H1 (cell line): Measurements from ENCODE around the gene UTS2R. TPM values are rescaled to one million over a fixed set of nuclear protein-coding genes. Genes with fewer than 3 reads are reported as not detected.
A peak's percentile ranks its signal among the peaks of the same experiment; 100 is the strongest.

Experiments used
- CTCF ChIA-PET: fragments of 300-600 bp; sonication (Branson Sonifier 250); formaldehyde crosslinking; loops from one replicate; lab custom pipeline; 2021; ENCODE audit not compliant: partially characterized antibody; lab: Charles Lee
- POLR2A ChIA-PET: fragments of 300-600 bp; sonication (Branson Sonifier 250); formaldehyde crosslinking; loops from one replicate; lab custom pipeline; 2021; ENCODE audit warnings: inconsistent platforms; ENCODE audit not compliant: partially characterized antibody; lab: Charles Lee
- DNase-seq, 2 experiments: peaks; one replicate each; pipeline versions ENCODE4 v3.0.0 to v3.0.0-alpha.2; 2010 to 2022; ENCODE audit warnings: low spot score in 2 of 2, low read depth in 1 of 2, mixed read lengths in 1 of 2
- FAIRE-seq: peaks from 2 replicates; lab custom pipeline; 2011; peaks lifted over from hg19 to GRCh38; lab: Jason Lieb, UNC
- H2AFZ ChIP-seq: 2 replicates; pipeline ENCODE4 v1.8.1; 2012; ENCODE audit warnings: low read length, inconsistent platforms
- H2AK5ac ChIP-seq: 2 replicates; pipeline ENCODE4 v1.6.1; 2013; ENCODE audit warnings: low read depth, low read length
- H2BK120ac ChIP-seq: replicated peaks from 2 replicates; pipeline ENCODE3; 2013; ENCODE audit warnings: low read depth, low read length, inconsistent platforms
- H2BK12ac ChIP-seq: 2 replicates; pipeline ENCODE4 v1.6.1; 2013; ENCODE audit warnings: low read depth, low read length
- H2BK15ac ChIP-seq: 2 replicates; pipeline ENCODE4 v1.6.1; 2013; ENCODE audit warnings: low read length
- H2BK20ac ChIP-seq: 2 replicates; pipeline ENCODE4 v1.6.1; 2013; ENCODE audit warnings: low read length
- H2BK5ac ChIP-seq: 2 replicates; pipeline ENCODE4 v1.6.1; 2013; ENCODE audit warnings: low read depth, low read length
- H3K14ac ChIP-seq: 2 replicates; pipeline ENCODE4 v1.6.1; 2013; ENCODE audit warnings: inconsistent platforms; ENCODE audit not compliant: insufficient read length
- H3K18ac ChIP-seq: 2 replicates; pipeline ENCODE4 v1.6.1; 2013; ENCODE audit warnings: low read length; ENCODE audit errors: extremely low read depth
- H3K23ac ChIP-seq: 2 replicates; pipeline ENCODE4 v1.6.1; 2013; ENCODE audit warnings: inconsistent platforms; ENCODE audit not compliant: insufficient read length
- H3K23me2 ChIP-seq: 2 replicates; pipeline ENCODE4 v1.6.1; 2013; ENCODE audit warnings: low read depth, low read length
- H3K27ac ChIP-seq: 2 replicates; pipeline ENCODE4 v1.6.1; 2011; ENCODE audit warnings: low read depth, low read length, inconsistent platforms
- H3K27me3 ChIP-seq, 4 experiments: replicated peaks in 1 of 4; 1 replicate in 1 of 4; 2 replicates in 3 of 4; pipeline versions ENCODE4 v1.6.1 to v1.8.1; 2011 to 2013; ENCODE audit warnings: low read length in 3 of 4, mild to moderate bottlenecking in 3 of 4, inconsistent platforms in 2 of 4, mixed read lengths in 2 of 4, moderate library complexity in 1 of 4; ENCODE audit not compliant: control insufficient read depth in 3 of 4, insufficient read depth in 3 of 4; ENCODE audit errors: extremely low read depth in 1 of 4
- H3K36me3 ChIP-seq, 4 experiments: 2 replicates each; pipeline versions ENCODE4 v1.6.1 to v1.8.1; 2011 to 2013; ENCODE audit warnings: mild to moderate bottlenecking in 4 of 4, low read length in 3 of 4, moderate library complexity in 2 of 4, control low read depth in 1 of 4, inconsistent platforms in 1 of 4; ENCODE audit not compliant: insufficient read depth in 4 of 4, control insufficient read depth in 2 of 4
- H3K4ac ChIP-seq: replicated peaks from 2 replicates; pipeline ENCODE3; 2013; ENCODE audit warnings: low read length, low read depth, mixed read lengths, inconsistent platforms; ENCODE audit not compliant: insufficient read length
- H3K4me1 ChIP-seq, 4 experiments: replicated peaks in 1 of 4; 1 replicate in 1 of 4; 2 replicates in 3 of 4; pipeline versions ENCODE4 v1.6.1 to v1.8.1; 2011 to 2013; ENCODE audit warnings: low read length in 3 of 4, inconsistent platforms in 2 of 4, mixed read lengths in 1 of 4; ENCODE audit not compliant: insufficient read depth in 4 of 4, control insufficient read depth in 3 of 4
- H3K4me2 ChIP-seq, 2 experiments: 2 replicates each; pipeline versions ENCODE4 v1.6.1 to v1.8.1; 2011 to 2013; ENCODE audit warnings: low read depth in 2 of 2, low read length in 2 of 2, control low read depth in 1 of 2, inconsistent platforms in 1 of 2, mild to moderate bottlenecking in 1 of 2; ENCODE audit not compliant: insufficient read depth in 1 of 2
- H3K4me3 ChIP-seq, 4 experiments: fragments of 200-600, 300-600 bp in 1 of 4; sonication (generic), shearing (Covaris generic), sonication (Bioruptor Twin) in 1 of 4; 2 replicates each; pipeline versions ENCODE4 v1.5.1 to v1.8.1; 2011 to 2016; ENCODE audit warnings: low read length in 4 of 4, low read depth in 3 of 4, control low read depth in 2 of 4, inconsistent platforms in 2 of 4, mild to moderate bottlenecking in 2 of 4, mixed read lengths in 1 of 4, moderate library complexity in 1 of 4; ENCODE audit not compliant: insufficient read depth in 2 of 4; ENCODE audit errors: extremely low read depth in 1 of 4
- H3K56ac ChIP-seq: replicated peaks from 2 replicates; pipeline ENCODE3; 2013; ENCODE audit warnings: low read depth, mild to moderate bottlenecking, mixed read lengths, low read length, inconsistent platforms; ENCODE audit not compliant: insufficient read length
- H3K79me1 ChIP-seq: 2 replicates; pipeline ENCODE4 v1.6.1; 2013; ENCODE audit warnings: low read depth, low read length, control low read depth
- H3K79me2 ChIP-seq, 2 experiments: 2 replicates each; pipeline versions ENCODE4 v1.6.1 to v1.8.1; 2012 to 2013; ENCODE audit warnings: low read length in 2 of 2, mild to moderate bottlenecking in 2 of 2, inconsistent platforms in 1 of 2; ENCODE audit not compliant: insufficient read depth in 2 of 2, control insufficient read depth in 1 of 2
- H3K9ac ChIP-seq, 4 experiments: replicated peaks in 1 of 4; 1 replicate in 1 of 4; 2 replicates in 3 of 4; pipeline versions ENCODE4 v1.6.1 to v1.8.1; 2011 to 2013; ENCODE audit warnings: low read depth in 3 of 4, low read length in 3 of 4, control low read depth in 2 of 4, mild to moderate bottlenecking in 2 of 4, moderate library complexity in 2 of 4, inconsistent platforms in 1 of 4; ENCODE audit errors: extremely low read depth in 1 of 4
- H3K9me3 ChIP-seq, 2 experiments: 2 replicates each; pipeline versions ENCODE4 v1.6.1 to v1.8.1; 2012 to 2013; ENCODE audit warnings: mild to moderate bottlenecking in 2 of 2, moderate library complexity in 2 of 2, control low read depth in 1 of 2, inconsistent platforms in 1 of 2, low read depth in 1 of 2, low read length in 1 of 2, mixed read lengths in 1 of 2; ENCODE audit not compliant: insufficient read depth in 2 of 2
- H4K20me1 ChIP-seq, 2 experiments: replicated peaks in 1 of 2; 2 replicates each; pipeline versions ENCODE3 to v1.8.1; 2011 to 2013; ENCODE audit warnings: inconsistent platforms in 2 of 2, low read length in 2 of 2, mild to moderate bottlenecking in 1 of 2; ENCODE audit not compliant: insufficient read depth in 2 of 2, control insufficient read depth in 1 of 2
- H4K5ac ChIP-seq: 2 replicates; pipeline ENCODE4 v1.6.1; 2013; ENCODE audit warnings: low read length, low read depth, mixed read lengths, inconsistent platforms; ENCODE audit not compliant: insufficient read length
- H4K8ac ChIP-seq: 2 replicates; pipeline ENCODE4 v1.8.0; 2013; ENCODE audit warnings: mild to moderate bottlenecking, moderate library complexity, low read length, inconsistent platforms; ENCODE audit not compliant: insufficient read depth; ENCODE audit errors: extremely low read depth
- H4K91ac ChIP-seq: replicated peaks from 2 replicates; pipeline ENCODE3; 2013; ENCODE audit warnings: low read length, mixed read lengths, inconsistent platforms; ENCODE audit not compliant: insufficient read length
- GABPA ChIP-seq: IDR thresholded peaks from 2 replicates; pipeline ENCODE4 v1.6.1; 2011; ENCODE audit warnings: mild to moderate bottlenecking, low read length, moderate library complexity, borderline replicate concordance; ENCODE audit not compliant: insufficient read depth
- TEAD4 ChIP-seq: IDR thresholded peaks from 2 replicates; pipeline ENCODE4 v1.6.1; 2012; ENCODE audit warnings: low read depth, low read length, inconsistent platforms, mixed read lengths
- WGBS, 2 experiments: shearing (Covaris generic) in 1 of 2; methylation state at CpG; one replicate each; pipeline versions ENCODE4 v1.1.6 to v1.1.7; 2013 to 2015; ENCODE audit warnings: low lambda C conversion rate in 2 of 2, mixed read lengths in 2 of 2, inconsistent platforms in 1 of 2, low coverage in 1 of 2, missing lambda C conversion rate in 1 of 2; ENCODE audit not compliant: insufficient replicate concordance in 2 of 2, insufficient coverage in 1 of 2, insufficient read length in 1 of 2; ENCODE audit errors: extremely low coverage in 1 of 2, missing lambda C conversion rate in 1 of 2; 5-methylcytosine and 5-hydroxymethylcytosine counted together
- polyA plus RNA-seq, 7 experiments: library from polyadenylated mRNA; depleted of rRNA in 3 of 7; stranded (reverse) in 5 of 7; unstranded in 2 of 7; fragments of >200 nt in 5 of 7; fragments of 200-250 nt in 2 of 7; gene quantifications; 1 replicate in 5 of 7; 2 replicates in 1 of 7; 4 replicates in 1 of 7; pipeline versions ENCODE4 v1.2.1 to v1.2.3, GENCODE V29; 2011 to 2013; ENCODE audit warnings: missing spikeins in 2 of 7, mixed read lengths in 2 of 7
- total RNA-seq: library from RNA; stranded (reverse); fragmentation: NEBNext Ultra II Directional; extraction: Animal tissue kit (Norgen Biotek cat#: 25700); gene quantifications from 2 replicates; pipeline ENCODE4 v1.2.1, GENCODE V29; 2021

UTS2R gene
- total and polyA plus RNA-seq, 2 of the 8 experiments (the other 6 are each of a cell fraction or from before 2014, with no cell fraction given), result 0.27 TPM; not detected in 1

DNA sequence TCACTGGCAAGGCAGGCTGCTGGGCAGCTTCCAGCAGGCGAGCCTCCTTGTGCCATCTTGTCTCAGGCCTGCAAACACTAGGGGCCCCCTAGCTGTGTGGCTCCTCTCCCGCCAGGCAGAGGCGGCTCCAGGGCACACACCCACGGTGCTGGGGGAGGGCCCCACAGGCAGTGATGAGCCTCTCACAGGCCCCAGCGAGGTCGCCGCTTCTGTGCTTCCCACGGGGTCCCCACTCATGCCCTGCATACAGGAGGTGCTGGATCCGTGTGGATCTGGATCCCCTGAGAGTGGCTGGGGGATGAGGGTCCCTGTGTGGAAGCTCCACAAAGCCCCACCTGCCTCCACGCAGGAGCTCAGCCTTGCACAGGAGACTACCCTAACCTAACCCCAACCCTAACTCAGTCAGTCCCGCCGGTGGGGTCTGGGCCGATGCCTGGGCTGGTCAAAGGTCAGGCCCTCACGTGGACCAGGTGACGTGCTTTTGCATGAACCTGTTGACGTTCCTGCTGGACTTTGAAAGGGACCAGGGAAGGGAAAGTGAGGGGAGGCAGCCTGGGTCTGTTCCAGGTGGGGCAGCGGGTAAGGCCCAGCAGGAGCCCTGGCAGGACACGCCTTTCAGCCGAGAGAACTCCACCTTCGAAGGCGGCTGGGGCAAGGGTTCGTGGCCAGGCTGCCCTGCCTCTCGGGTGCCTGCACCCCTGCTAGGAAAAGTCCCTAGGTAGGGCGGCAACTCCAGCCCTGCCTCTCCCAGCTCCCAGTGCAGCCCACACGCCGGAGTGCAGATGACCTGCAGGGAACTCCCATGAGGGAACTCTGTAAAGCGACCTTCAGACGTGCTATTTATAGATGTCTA, 43.2 kb upstream of the UTS2R start:
- H3K79me1 ChIP-seq, result no peaks in the 10 kb centered on the region
- no peak overlapping the region for H4K5ac ChIP-seq
- CTCF ChIA-PET, result interaction anchor here (0.9 to 1.8 kb wide), 4 partner anchors 10 to 67 kb away, joined by 3 to 4 read pairs (median 4); no protein-coding TSS in a partner anchor

More for the DNA sequence above, 43.2 kb upstream of the UTS2R start:
- no peak overlapping the region for H2BK15ac ChIP-seq
- H3K4me2 ChIP-seq, result no peak overlapping the region
- peak overlapping the region; percentile 27; the same call in 1 of the 2 replicates for H2BK12ac ChIP-seq
- H3K36me3 ChIP-seq, result no peaks in the 10 kb centered on the region
- DNase-seq (no peak), FAIRE-seq (no peak)
- peak overlapping the region; percentile 0; the same call in 1 of the 2 replicates for H4K8ac ChIP-seq
- H2BK5ac ChIP-seq, result no peak overlapping the region
- no peak overlapping the region for H3K4me3 ChIP-seq
- peaks cover 0 to 3% of the 10 kb centered on the region in 2 experiments for H4K20me1 ChIP-seq
- no peaks in the 10 kb centered on the region for H3K79me2 ChIP-seq
- WGBS, 2 experiments, result 71% methylated on average over 27 of the region's 28 CpGs; no CpG with 5 or more reads in 1 of the 2 experiments
- peaks cover 14 to 30% (median 26%) of the 10 kb centered on the region in 4 experiments for H3K27me3 ChIP-seq
- no peak overlapping the region for H3K56ac ChIP-seq
- no peak overlapping the region for H2AFZ ChIP-seq
- no peak overlapping the region for H3K27ac ChIP-seq
- POLR2A ChIA-PET, result no interaction called here
- peaks cover 0 to 27% (median 20%) of the 10 kb centered on the region in 4 experiments; a peak in 6 of 7 replicates for H3K4me1 ChIP-seq
- H3K23me2 ChIP-seq, result peaks cover 5% of the 10 kb centered on the region
- TF ChIP-seq GABPA, result 0 out of 2 replicates have a peak, but pooled peaks have one; percentile 9
- TF ChIP-seq TEAD4, result no peak
- no peak overlapping the region for H4K91ac ChIP-seq
- no peaks in the 10 kb centered on the region for H3K9me3 ChIP-seq
- H3K23ac ChIP-seq, result no peak overlapping the region
- no peak overlapping the region for H2BK120ac ChIP-seq
- H3K18ac ChIP-seq, result no peak overlapping the region; the same call in 1 of the 2 replicates
- H2AK5ac ChIP-seq, result no peak overlapping the region
- H2BK20ac ChIP-seq, result no peak overlapping the region
- H3K9ac ChIP-seq, result no peak overlapping the region
- H3K14ac ChIP-seq, result no peak overlapping the region
- no peak overlapping the region for H3K4ac ChIP-seq
